Hepatocyte (in vitro differentiated cells): Measurements from ENCODE around the gene STK33. TPM values are rescaled to one million over a fixed set of nuclear protein-coding genes. Genes with fewer than 3 reads are reported as not detected.

ENCODE experiments used
- DNase-seq: peaks from one replicate; pipeline ENCODE4 v3.0.0-alpha.2; 2016; ENCODE audit warnings: low spot score
- H2AFZ ChIP-seq: fragments of 200-600 bp; sonication (generic); 2 replicates; pipeline ENCODE4 v1.6.0; 2016; ENCODE audit warnings: antibody characterized with exemption, mild to moderate bottlenecking
- H3K27ac ChIP-seq: fragments of 200-600 bp; sonication (generic); 2 replicates; pipeline ENCODE4 v1.5.1; 2016; ENCODE audit warnings: mild to moderate bottlenecking
- H3K27me3 ChIP-seq: fragments of 200-600 bp; sonication (generic); 2 replicates; pipeline ENCODE4 v1.6.1; 2016
- H3K36me3 ChIP-seq: fragments of 200-600 bp; sonication (generic); replicated peaks from 2 replicates; pipeline ENCODE4 v1.5.1; 2016; ENCODE audit warnings: low read depth; ENCODE audit not compliant: insufficient read depth
- H3K4me1 ChIP-seq: fragments of 200-600 bp; sonication (generic); 2 replicates; pipeline ENCODE4 v1.5.1; 2016; ENCODE audit warnings: mild to moderate bottlenecking, moderate library complexity; ENCODE audit not compliant: insufficient read depth
- H3K4me2 ChIP-seq: fragments of 200-600 bp; sonication (generic); 2 replicates; pipeline ENCODE4 v1.6.0; 2016
- H3K4me3 ChIP-seq: fragments of 200-600 bp; sonication (generic); 2 replicates; pipeline ENCODE4 v1.5.1; 2016; ENCODE audit warnings: mild to moderate bottlenecking
- H3K79me2 ChIP-seq: fragments of 200-600 bp; sonication (generic); 2 replicates; pipeline ENCODE4 v1.6.0; 2017; ENCODE audit warnings: mild to moderate bottlenecking
- H3K9me2 ChIP-seq: fragments of 200-600 bp; sonication (generic); replicated peaks from 2 replicates; pipeline ENCODE4 v1.6.0; 2017; ENCODE audit warnings: mild to moderate bottlenecking; ENCODE audit not compliant: insufficient read depth
- H3K9me3 ChIP-seq: fragments of 200-600 bp; sonication (generic); 2 replicates; pipeline ENCODE4 v1.5.1; 2016; ENCODE audit warnings: low read depth, mild to moderate bottlenecking
- H4K20me1 ChIP-seq: fragments of 200-600 bp; sonication (generic); 2 replicates; pipeline ENCODE4 v1.6.0; 2016; ENCODE audit warnings: mild to moderate bottlenecking; ENCODE audit not compliant: insufficient read depth, poor library complexity, severe bottlenecking
- EZH2 ChIP-seq: fragments of 200-600 bp; sonication (generic); IDR thresholded peaks from 2 replicates; pipeline ENCODE4 v1.6.1; 2016; ENCODE audit warnings: antibody characterized with exemption, mild to moderate bottlenecking, borderline replicate concordance
- EZH2phosphoT487 ChIP-seq: fragments of 200-600 bp; sonication (generic); IDR thresholded peaks from one replicate; pipeline ENCODE4 v1.6.1; 2018; ENCODE audit warnings: antibody characterized with exemption, mild to moderate bottlenecking, low read depth, moderate library complexity; ENCODE audit not compliant: unreplicated experiment, severe bottlenecking
- WGBS: methylation state at CpG from one replicate; pipeline ENCODE4 v1.1.6; 2016; ENCODE audit warnings: low lambda C conversion rate; ENCODE audit errors: missing lambda C conversion rate; 5-methylcytosine and 5-hydroxymethylcytosine counted together
- polyA plus RNA-seq: library from polyadenylated mRNA; unstranded; fragments of >200 nt; fragmentation: Nextera tagmentation; extraction: Ambion mirVana; gene quantifications from 2 replicates; pipeline ENCODE4 v1.2.1, GENCODE V29; 2016
- total RNA-seq: library from RNA; depleted of rRNA; stranded (reverse); fragments of >200 nt; gene quantifications from 2 replicates; pipeline ENCODE4 v1.2.3, GENCODE V29; 2014
- TF ChIP-seq, protein P1 (sequence below): fragments of 200-600 bp; sonication (generic); IDR thresholded peaks from 2 replicates; pipeline ENCODE4 v1.5.1; 2016; ENCODE audit warnings: antibody characterized with exemption, mild to moderate bottlenecking; ENCODE audit not compliant: poor library complexity

STK33 gene
- total and polyA plus RNA-seq, 2 experiments from 2014 or later = 3.0 to 12.8 TPM

DNA sequence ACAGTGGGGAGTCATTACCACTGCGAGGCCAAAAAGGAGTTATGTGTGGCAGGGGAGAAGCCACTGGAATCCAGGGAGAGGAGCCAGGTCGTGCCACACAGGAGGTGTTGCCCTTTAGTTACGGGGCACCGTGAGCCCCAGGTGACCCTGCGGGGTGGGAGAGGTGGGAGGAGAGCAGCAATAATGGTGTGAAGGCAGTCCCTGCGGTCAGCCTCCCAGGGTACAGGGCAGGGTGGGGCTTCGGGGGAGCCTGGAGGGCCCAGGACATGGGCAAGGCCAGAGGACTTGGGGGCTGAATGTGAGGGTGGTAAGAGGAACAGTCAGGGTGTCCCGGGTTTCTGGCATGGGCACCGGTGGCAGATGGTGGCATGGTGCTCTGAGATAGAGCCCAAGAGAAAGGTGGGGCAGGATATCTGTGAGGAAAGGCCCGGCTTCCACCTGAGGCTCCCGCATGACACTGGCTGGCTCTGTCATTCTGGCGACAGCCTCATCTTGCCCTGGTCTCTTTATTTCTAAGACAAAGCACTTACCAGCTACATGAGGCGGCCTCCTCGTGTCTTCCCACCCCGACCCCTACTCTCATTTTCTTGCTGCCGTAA lies 247.8 kb downstream of the STK33 start:
- Histone ChIP-seq H2AFZ (no peak overlapping the region), H3K79me2 (no peaks in the 10 kb centered on the region), H3K9me2 (no peaks in the 10 kb centered on the region), H3K9me3 (no peaks in the 10 kb centered on the region), H3K27ac (no peak overlapping the region), H3K4me2 (no peak overlapping the region), H3K36me3 (no peaks in the 10 kb centered on the region), H3K4me3 (no peak overlapping the region), H3K4me1 (no peaks in the 10 kb centered on the region), H3K27me3 (no peaks in the 10 kb centered on the region), H4K20me1 (no peaks in the 10 kb centered on the region)
- no peak for DNase-seq
- no peak for TF ChIP-seq EZH2phosphoT487
- no peak for TF ChIP-seq EZH2
- TF ChIP-seq, protein P1, sequence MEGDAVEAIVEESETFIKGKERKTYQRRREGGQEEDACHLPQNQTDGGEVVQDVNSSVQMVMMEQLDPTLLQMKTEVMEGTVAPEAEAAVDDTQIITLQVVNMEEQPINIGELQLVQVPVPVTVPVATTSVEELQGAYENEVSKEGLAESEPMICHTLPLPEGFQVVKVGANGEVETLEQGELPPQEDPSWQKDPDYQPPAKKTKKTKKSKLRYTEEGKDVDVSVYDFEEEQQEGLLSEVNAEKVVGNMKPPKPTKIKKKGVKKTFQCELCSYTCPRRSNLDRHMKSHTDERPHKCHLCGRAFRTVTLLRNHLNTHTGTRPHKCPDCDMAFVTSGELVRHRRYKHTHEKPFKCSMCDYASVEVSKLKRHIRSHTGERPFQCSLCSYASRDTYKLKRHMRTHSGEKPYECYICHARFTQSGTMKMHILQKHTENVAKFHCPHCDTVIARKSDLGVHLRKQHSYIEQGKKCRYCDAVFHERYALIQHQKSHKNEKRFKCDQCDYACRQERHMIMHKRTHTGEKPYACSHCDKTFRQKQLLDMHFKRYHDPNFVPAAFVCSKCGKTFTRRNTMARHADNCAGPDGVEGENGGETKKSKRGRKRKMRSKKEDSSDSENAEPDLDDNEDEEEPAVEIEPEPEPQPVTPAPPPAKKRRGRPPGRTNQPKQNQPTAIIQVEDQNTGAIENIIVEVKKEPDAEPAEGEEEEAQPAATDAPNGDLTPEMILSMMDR = no peak
- WGBS = 91% methylated on average over 16 of the region's 16 CpGs

DNA sequence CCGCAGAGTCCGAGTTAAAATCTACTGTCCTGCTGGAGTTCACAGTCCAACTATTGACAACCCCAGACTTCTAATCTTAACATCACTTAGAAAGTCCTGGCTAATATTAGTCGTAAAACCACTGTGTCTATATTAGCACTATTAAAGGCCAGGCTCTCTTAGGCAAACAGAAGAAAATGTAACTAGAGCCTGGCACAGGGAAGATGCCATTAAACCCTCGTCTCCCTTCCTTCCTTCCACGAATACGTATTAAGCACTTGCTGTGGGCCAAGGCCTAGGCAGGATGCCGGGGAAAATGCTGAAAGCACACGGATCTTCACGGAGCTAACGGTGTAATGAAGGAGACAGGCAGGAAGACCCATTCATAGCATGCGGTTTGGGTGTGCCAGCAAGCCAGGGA lies 248.8 kb downstream of the STK33 start:
- Histone ChIP-seq H3K79me2 (no peaks in the 10 kb centered on the region), H3K4me2 (no peak overlapping the region), H3K27ac (no peak overlapping the region), H3K9me3 (no peaks in the 10 kb centered on the region), H3K4me1 (no peaks in the 10 kb centered on the region), H3K4me3 (no peak overlapping the region), H4K20me1 (no peaks in the 10 kb centered on the region), H2AFZ (no peak overlapping the region), H3K27me3 (no peaks in the 10 kb centered on the region), H3K36me3 (no peaks in the 10 kb centered on the region), H3K9me2 (no peaks in the 10 kb centered on the region)
- TF ChIP-seq, protein P1 = no peak
- TF ChIP-seq EZH2 = no peak
- TF ChIP-seq EZH2phosphoT487 = no peak
- WGBS = 84% methylated on average over 11 of the region's 11 CpGs
- no peak for DNase-seq

DNA sequence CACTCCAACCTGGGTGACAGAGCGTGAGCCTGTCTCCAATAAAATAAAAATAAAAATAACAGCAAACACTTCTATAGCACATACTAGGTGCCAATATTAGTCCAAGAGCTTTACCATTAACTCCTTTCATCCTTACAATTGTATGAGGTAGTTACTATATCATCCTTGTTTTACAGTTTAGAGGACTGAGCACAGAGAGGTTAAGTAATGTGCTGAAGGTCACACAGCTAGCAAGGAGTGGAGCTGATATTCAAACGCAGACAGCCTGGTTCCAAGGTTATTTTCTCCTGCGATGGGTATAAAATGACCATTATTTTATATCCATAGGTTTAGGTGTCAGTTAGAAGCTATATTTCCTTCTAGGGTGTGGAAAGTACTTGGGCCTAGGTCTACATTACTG lies 249.7 kb downstream of the STK33 start:
- 80% methylated on average over 3 of the region's 3 CpGs for WGBS
- H3K79me2 ChIP-seq = no peaks in the 10 kb centered on the region
- no peaks in the 10 kb centered on the region for H3K36me3 ChIP-seq
- no peak overlapping the region for H3K4me3 ChIP-seq
- no peak overlapping the region for H3K4me2 ChIP-seq
- H3K27me3 ChIP-seq = no peaks in the 10 kb centered on the region
- no peak overlapping the region for H3K27ac ChIP-seq
- H4K20me1 ChIP-seq = no peaks in the 10 kb centered on the region
- H3K9me3 ChIP-seq = no peaks in the 10 kb centered on the region
- H3K9me2 ChIP-seq = no peaks in the 10 kb centered on the region
- no peaks in the 10 kb centered on the region for H3K4me1 ChIP-seq
- DNase-seq = no peak
- no peak overlapping the region for H2AFZ ChIP-seq
- no peak for TF ChIP-seq EZH2
- no peak for TF ChIP-seq EZH2phosphoT487
- TF ChIP-seq, protein P1 = no peak
